GM12801 (cell line): Measurements from ENCODE around the gene ZCCHC24.

Source experiments
- TF ChIP-seq, protein P1 (sequence below): IDR thresholded peaks from one replicate; pipeline ENCODE4 v1.5.1; 2011; ENCODE audit warnings: control low read depth; ENCODE audit not compliant: insufficient read length; ENCODE audit errors: extremely low read depth

ZCCHC24 gene

DNA sequence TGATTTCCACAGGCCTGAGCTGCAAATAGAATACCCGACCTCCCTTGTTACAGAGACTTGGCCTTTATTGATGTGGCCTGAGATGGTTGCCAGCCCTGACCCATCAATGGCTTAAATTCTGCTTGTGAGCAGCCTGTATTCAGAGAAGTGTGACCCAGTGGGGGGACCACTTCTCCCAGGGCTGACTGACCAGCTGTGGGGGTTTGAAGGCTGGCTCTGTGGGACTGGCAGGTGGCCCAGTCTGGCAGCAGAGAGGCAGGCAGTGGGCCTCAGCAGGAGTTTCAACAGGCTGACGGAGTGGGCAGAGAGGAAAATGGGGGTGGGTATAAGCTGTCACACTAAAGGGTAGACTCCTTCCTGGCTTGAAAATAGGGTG, 110.3 kb downstream of the ZCCHC24 start:
- TF ChIP-seq, protein P1, sequence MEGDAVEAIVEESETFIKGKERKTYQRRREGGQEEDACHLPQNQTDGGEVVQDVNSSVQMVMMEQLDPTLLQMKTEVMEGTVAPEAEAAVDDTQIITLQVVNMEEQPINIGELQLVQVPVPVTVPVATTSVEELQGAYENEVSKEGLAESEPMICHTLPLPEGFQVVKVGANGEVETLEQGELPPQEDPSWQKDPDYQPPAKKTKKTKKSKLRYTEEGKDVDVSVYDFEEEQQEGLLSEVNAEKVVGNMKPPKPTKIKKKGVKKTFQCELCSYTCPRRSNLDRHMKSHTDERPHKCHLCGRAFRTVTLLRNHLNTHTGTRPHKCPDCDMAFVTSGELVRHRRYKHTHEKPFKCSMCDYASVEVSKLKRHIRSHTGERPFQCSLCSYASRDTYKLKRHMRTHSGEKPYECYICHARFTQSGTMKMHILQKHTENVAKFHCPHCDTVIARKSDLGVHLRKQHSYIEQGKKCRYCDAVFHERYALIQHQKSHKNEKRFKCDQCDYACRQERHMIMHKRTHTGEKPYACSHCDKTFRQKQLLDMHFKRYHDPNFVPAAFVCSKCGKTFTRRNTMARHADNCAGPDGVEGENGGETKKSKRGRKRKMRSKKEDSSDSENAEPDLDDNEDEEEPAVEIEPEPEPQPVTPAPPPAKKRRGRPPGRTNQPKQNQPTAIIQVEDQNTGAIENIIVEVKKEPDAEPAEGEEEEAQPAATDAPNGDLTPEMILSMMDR = no peak

- TF ChIP-seq, protein P1 = no peak
These were observed 110.9 kb downstream of the ZCCHC24 start for GRCh38 chr10:79334573-79334972.

DNA sequence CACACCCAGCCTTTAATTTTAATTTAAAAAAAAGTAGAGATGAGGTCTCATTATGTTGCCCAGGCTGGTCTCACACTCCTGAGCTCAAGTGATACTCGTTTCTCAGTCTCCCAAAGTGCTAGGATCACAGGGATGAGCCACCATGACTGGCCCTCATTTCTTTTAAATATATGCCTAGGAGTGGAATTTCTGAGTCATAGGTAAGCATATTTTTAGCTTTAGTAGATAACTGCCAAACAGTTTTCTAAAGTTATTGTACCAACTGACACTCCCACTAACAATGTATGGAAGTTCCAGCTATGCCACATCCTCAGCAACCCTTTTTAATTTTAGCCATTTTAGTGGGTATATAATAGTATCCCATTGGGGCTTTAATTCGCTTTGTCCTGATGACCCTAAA, 111.9 kb downstream of the ZCCHC24 start:
- TF ChIP-seq, protein P1 = no peak
